IPS-20b (cell line): ENCODE data around the gene CDK14.
"Not testable (repeated sequence)": the region's sequence is repeated elsewhere in the genome, so short reads cannot be mapped to it uniquely, and the experiment has no call there.

Experiments
- H3K27ac ChIP-seq: one replicate; pipeline ENCODE4 v1.5.1; 2013; ENCODE audit warnings: low read length
- H3K27me3 ChIP-seq: 2 replicates; pipeline ENCODE4 v1.6.1; 2013; ENCODE audit warnings: mild to moderate bottlenecking, low read length, inconsistent platforms; ENCODE audit not compliant: insufficient read depth
- H3K36me3 ChIP-seq: 2 replicates; pipeline ENCODE4 v1.6.1; 2013; ENCODE audit warnings: low read depth, mild to moderate bottlenecking, inconsistent platforms, low read length, moderate library complexity; ENCODE audit not compliant: insufficient read depth
- H3K4me1 ChIP-seq: 2 replicates; pipeline ENCODE4 v1.6.1; 2013; ENCODE audit warnings: mild to moderate bottlenecking, control low read depth, inconsistent platforms, low read length, moderate library complexity; ENCODE audit not compliant: insufficient read depth
- H3K4me3 ChIP-seq: 2 replicates; pipeline ENCODE4 v1.5.1; 2013; ENCODE audit warnings: mild to moderate bottlenecking, low read length, inconsistent platforms
- H3K9ac ChIP-seq: 2 replicates; pipeline ENCODE4 v1.6.1; 2013; ENCODE audit warnings: low read depth, mild to moderate bottlenecking, inconsistent platforms, low read length, moderate library complexity
- H3K9me3 ChIP-seq: 2 replicates; pipeline ENCODE4 v1.6.1; 2013; ENCODE audit warnings: mild to moderate bottlenecking, low read depth, low read length, inconsistent platforms; ENCODE audit not compliant: insufficient read depth

The CDK14 gene

GRCh38 chr7:91168871-91169829 is 573.0 kb downstream of the CDK14 start:
- H3K9ac ChIP-seq = no peak overlapping the region

GRCh38 chr7:91169830-91170191 is 573.7 kb downstream of the CDK14 start:
- no peaks in the 10 kb centered on the region for H3K9me3 ChIP-seq
- peaks cover 9% of the 10 kb centered on the region; the same call in 1 of the 2 replicates for H3K4me1 ChIP-seq
- no peaks in the 10 kb centered on the region for H3K36me3 ChIP-seq
- H3K4me3 ChIP-seq = 0 out of 2 replicates have a peak overlapping the region, but pooled peaks have one; percentile 19
- H3K27ac ChIP-seq = no peak overlapping the region
- H3K27me3 ChIP-seq = peaks cover 20% of the 10 kb centered on the region; the same call in 1 of the 2 replicates
- H3K9ac ChIP-seq = no peak overlapping the region

More at GRCh38 chr7:91168871-91169829, 573.0 kb downstream of the CDK14 start:
- Histone ChIP-seq H3K4me3 (0 out of 2 replicates have a peak overlapping the region, but pooled peaks have one; percentile 19), H3K27ac (no peak overlapping the region), H3K9me3 (no peaks in the 10 kb centered on the region), H3K36me3 (no peaks in the 10 kb centered on the region), H3K4me1 (peaks cover 9% of the 10 kb centered on the region; the same call in 1 of the 2 replicates), H3K27me3 (peaks cover 20% of the 10 kb centered on the region; the same call in 1 of the 2 replicates)

- H3K4me3 ChIP-seq, H3K36me3 ChIP-seq, H3K4me1 ChIP-seq, H3K27ac ChIP-seq, H3K9ac ChIP-seq, H3K9me3 ChIP-seq: not testable (repeated sequence)
- H3K27me3 ChIP-seq = peaks cover 20% of the 10 kb centered on the region; the same call in 1 of the 2 replicates
Measured at GRCh38 chr7:91173265-91173664, 577.1 kb downstream of the CDK14 start.

GRCh38 chr7:91180746-91181145 is 584.6 kb downstream of the CDK14 start:
- no peak overlapping the region for H3K4me3 ChIP-seq
- H3K9ac ChIP-seq = no peak overlapping the region
- H3K27ac ChIP-seq = no peak overlapping the region
- H3K36me3 ChIP-seq = no peaks in the 10 kb centered on the region
- H3K4me1 ChIP-seq = no peaks in the 10 kb centered on the region
- 0 out of 2 replicates have a peak, but pooled peaks cover 2% of the 10 kb centered on the region for H3K9me3 ChIP-seq
- H3K27me3 ChIP-seq = no peaks in the 10 kb centered on the region

GRCh38 chr7:91181949-91182348 is 585.8 kb downstream of the CDK14 start:
- H3K9ac ChIP-seq = no peak overlapping the region
- no peaks in the 10 kb centered on the region for H3K36me3 ChIP-seq
- H3K27ac ChIP-seq = no peak overlapping the region
- H3K4me3 ChIP-seq = no peak overlapping the region
- no peaks in the 10 kb centered on the region for H3K4me1 ChIP-seq
- H3K27me3 ChIP-seq = no peaks in the 10 kb centered on the region
- 0 out of 2 replicates have a peak, but pooled peaks cover 2% of the 10 kb centered on the region for H3K9me3 ChIP-seq

- H3K4me1 ChIP-seq = no peaks in the 10 kb centered on the region
- H3K9me3 ChIP-seq = 0 out of 2 replicates have a peak, but pooled peaks cover 2% of the 10 kb centered on the region
- H3K27me3 ChIP-seq = no peaks in the 10 kb centered on the region
- H3K4me3 ChIP-seq = no peak overlapping the region
- H3K36me3 ChIP-seq = no peaks in the 10 kb centered on the region
- no peak overlapping the region for H3K9ac ChIP-seq
- H3K27ac ChIP-seq = no peak overlapping the region
Measured at GRCh38 chr7:91182819-91183764, 587.0 kb downstream of the CDK14 start.

- no peak overlapping the region for H3K27ac ChIP-seq
- H3K4me3 ChIP-seq = no peak overlapping the region
- H3K9me3 ChIP-seq = 0 out of 2 replicates have a peak, but pooled peaks cover 2% of the 10 kb centered on the region
- no peaks in the 10 kb centered on the region for H3K27me3 ChIP-seq
- H3K4me1 ChIP-seq = no peaks in the 10 kb centered on the region
- H3K36me3 ChIP-seq = no peaks in the 10 kb centered on the region
- H3K9ac ChIP-seq = no peak overlapping the region
Measured at GRCh38 chr7:91185771-91186170, 589.6 kb downstream of the CDK14 start.

GRCh38 chr7:91187061-91187460 is 590.9 kb downstream of the CDK14 start:
- no peak overlapping the region for H3K27ac ChIP-seq
- no peaks in the 10 kb centered on the region for H3K4me1 ChIP-seq
- no peaks in the 10 kb centered on the region for H3K9me3 ChIP-seq
- H3K4me3 ChIP-seq = no peak overlapping the region
- no peaks in the 10 kb centered on the region for H3K36me3 ChIP-seq
- H3K27me3 ChIP-seq = no peaks in the 10 kb centered on the region
- no peak overlapping the region for H3K9ac ChIP-seq

GRCh38 chr7:91191771-91192170 is 595.6 kb downstream of the CDK14 start:
- H3K4me1 ChIP-seq = no peaks in the 10 kb centered on the region
- H3K36me3 ChIP-seq = no peaks in the 10 kb centered on the region
- no peaks in the 10 kb centered on the region for H3K27me3 ChIP-seq
- no peak overlapping the region for H3K4me3 ChIP-seq
- no peaks in the 10 kb centered on the region for H3K9me3 ChIP-seq
- no peak overlapping the region for H3K27ac ChIP-seq
- no peak overlapping the region for H3K9ac ChIP-seq

- Histone ChIP-seq H3K4me1 (no peaks in the 10 kb centered on the region), H3K9ac (no peak overlapping the region), H3K27me3 (no peaks in the 10 kb centered on the region), H3K4me3 (no peak overlapping the region), H3K9me3 (no peaks in the 10 kb centered on the region), H3K27ac (no peak overlapping the region), H3K36me3 (no peaks in the 10 kb centered on the region)
Measured at GRCh38 chr7:91193141-91193540, 597.0 kb downstream of the CDK14 start.

- Histone ChIP-seq H3K27ac (no peak overlapping the region), H3K36me3 (no peaks in the 10 kb centered on the region), H3K27me3 (no peaks in the 10 kb centered on the region), H3K9me3 (no peaks in the 10 kb centered on the region), H3K9ac (no peak overlapping the region), H3K4me3 (no peak overlapping the region), H3K4me1 (no peaks in the 10 kb centered on the region)
Measured at GRCh38 chr7:91194841-91195240, 598.7 kb downstream of the CDK14 start.
